22Rv1 (cell line): ENCODE results near the gene VCX2.

Experiments used
- CTCF ChIP-seq: fragments of 450-650 bp; IDR thresholded peaks from 2 replicates; pipeline ENCODE4 v1.5.1; 2017; ENCODE audit warnings: mild to moderate bottlenecking
- ZFX ChIP-seq: fragments of 450-650 bp; IDR thresholded peaks from 2 replicates; pipeline ENCODE4 v1.6.1; 2017; ENCODE audit warnings: antibody characterized with exemption, borderline replicate concordance

- no peak for TF ChIP-seq CTCF
- TF ChIP-seq ZFX, result no peak
Observed at GRCh38 chrX:8126092-8126491, 45.0 kb downstream of the VCX2 start.
